ENCODE data around the gene FAM78B.

The FAM78B gene

DNA sequence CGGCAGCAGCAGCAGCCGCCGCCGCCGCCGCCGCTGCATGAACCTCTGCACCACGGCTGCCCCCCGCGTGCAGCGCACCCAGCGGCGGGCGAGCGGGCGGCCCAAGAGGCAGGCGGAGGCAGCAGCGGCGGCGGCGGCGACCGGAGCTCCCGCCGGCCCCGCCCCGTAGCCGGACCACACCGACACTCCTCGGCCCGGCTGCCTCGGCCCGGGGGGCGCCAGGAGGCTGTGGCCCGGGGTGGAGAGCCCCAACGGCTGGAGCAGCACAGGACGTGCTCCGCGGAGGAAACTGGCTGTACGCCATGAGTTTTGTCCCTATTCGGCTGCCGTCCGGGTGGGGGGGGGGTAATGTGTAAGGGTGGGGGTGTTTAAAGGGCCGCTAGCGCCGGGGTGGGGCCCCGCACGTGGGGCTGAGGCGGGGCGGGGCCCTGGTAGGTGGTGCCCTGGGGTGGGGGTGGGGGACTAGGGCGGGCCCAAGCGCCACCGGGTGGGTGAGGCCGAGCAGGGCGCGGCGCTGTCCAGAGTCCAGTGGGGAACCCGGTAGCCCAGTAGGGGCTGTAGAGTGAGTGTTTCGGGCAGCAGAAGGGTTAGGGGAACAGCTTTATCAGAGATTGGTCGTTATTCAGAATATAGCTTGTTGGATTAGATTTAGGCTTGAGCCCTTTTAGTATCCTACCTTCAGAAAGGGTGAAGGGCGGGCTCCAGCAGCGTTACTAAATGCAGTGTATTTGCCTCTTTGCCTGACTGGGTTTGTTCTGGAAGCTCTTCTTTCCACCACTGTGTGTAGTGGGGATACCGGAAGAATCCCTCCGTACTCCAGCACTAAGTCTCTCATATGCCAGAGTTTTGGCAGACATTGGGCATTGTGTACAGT is at the start of gene FAM78B:
Gene FAM78B (minus strand): TSS at position 304 of the 874 bp plus-strand sequence. CDS start 753 bp downstream, outside the sequence.
- Mint-ChIP-seq H3K4me1 (peaks cover 16% of the 10 kb centered on the region), H3K27ac (no peak within 1 kb of the TSS), H3K36me3 (no peaks in the 10 kb centered on the region), H3K4me3 (peak within 1 kb of the TSS; percentile 72), H3K9me3 (no peaks in the 10 kb centered on the region), H3K27me3 (peaks cover 36% of the 10 kb centered on the region)

GRCh38 chr1:166202546-166202945 is 35.7 kb upstream of the FAM78B start:
- H3K27ac Mint-ChIP-seq: no peak overlapping the region
- peaks cover 2% of the 10 kb centered on the region for H3K27me3 Mint-ChIP-seq
- H3K36me3 Mint-ChIP-seq: no peaks in the 10 kb centered on the region
- H3K9me3 Mint-ChIP-seq: peaks cover 5% of the 10 kb centered on the region
- H3K4me1 Mint-ChIP-seq: no peaks in the 10 kb centered on the region
- no peak overlapping the region for H3K4me3 Mint-ChIP-seq

DNA sequence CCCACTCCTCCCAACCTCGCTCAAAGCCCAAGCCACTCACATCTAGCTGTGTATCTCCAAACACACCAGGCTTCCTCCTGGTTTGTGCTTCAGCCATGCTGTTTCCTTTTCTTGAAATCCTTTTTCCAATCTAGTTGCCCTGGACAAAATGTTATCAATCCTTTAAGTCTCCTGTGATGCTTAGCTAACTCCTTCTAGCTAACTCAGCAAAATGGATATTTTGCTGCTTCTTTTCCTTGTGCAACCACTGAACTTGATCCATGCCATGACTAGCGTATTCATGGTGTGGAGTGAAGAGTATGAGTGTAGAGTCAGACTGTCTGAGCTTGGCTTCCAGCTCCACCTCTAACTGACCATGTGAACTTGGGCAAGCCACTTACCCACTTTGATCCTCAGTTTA is 33.9 kb upstream of the FAM78B start:
- peaks cover 2% of the 10 kb centered on the region for H3K27me3 Mint-ChIP-seq
- peaks cover 5% of the 10 kb centered on the region for H3K9me3 Mint-ChIP-seq
- H3K36me3 Mint-ChIP-seq: no peaks in the 10 kb centered on the region
- no peak overlapping the region for H3K4me3 Mint-ChIP-seq
- H3K27ac Mint-ChIP-seq: no peak overlapping the region
- H3K4me1 Mint-ChIP-seq: no peaks in the 10 kb centered on the region

DNA sequence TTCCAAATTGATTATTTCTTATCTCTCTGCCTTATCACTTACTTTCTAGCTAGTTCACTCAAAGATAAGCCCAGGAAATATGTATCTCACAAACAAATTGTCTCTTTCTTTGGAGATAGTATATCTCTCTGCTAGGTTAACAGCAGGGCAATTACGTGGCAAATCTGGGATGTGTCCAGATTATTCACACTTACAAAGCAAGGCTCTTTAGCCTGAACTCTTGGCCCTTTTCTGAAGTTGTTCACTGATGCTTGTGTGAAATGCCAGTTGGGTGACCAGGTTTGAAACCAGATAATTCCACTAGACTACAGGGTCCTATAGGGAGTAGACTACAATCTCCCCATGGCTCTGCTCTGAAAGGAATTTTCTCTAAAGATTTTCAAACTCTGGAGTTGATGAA is 30.8 kb upstream of the FAM78B start:
- H3K27me3 Mint-ChIP-seq: peaks cover 4% of the 10 kb centered on the region
- H3K36me3 Mint-ChIP-seq: no peaks in the 10 kb centered on the region
- no peaks in the 10 kb centered on the region for H3K4me1 Mint-ChIP-seq
- no peak overlapping the region for H3K27ac Mint-ChIP-seq
- H3K4me3 Mint-ChIP-seq: no peak overlapping the region
- peaks cover 5% of the 10 kb centered on the region for H3K9me3 Mint-ChIP-seq

DNA sequence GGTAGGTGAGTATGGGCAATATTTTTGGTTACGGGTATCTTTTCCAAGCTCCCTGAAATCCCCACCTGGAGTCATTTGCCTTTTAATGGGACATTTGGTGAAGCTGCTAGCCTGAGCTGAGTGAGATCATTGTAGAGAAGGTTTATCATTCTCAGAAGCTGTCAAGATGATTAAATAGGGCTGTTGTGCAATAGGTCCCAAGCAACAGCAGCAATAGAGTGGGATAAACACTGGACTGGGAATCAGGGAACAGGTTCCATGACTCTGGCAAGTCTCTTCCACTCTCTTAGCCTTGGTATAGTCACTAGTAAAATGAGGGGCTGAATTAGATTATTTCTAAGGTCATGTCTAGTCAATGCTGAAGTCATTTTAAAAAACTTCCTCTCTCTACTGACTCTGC is 30.3 kb upstream of the FAM78B start:
- Mint-ChIP-seq H3K4me3 (no peak overlapping the region), H3K27me3 (peaks cover 5% of the 10 kb centered on the region), H3K4me1 (no peaks in the 10 kb centered on the region), H3K27ac (no peak overlapping the region), H3K36me3 (no peaks in the 10 kb centered on the region), H3K9me3 (peaks cover 5% of the 10 kb centered on the region)

GRCh38 chr1:166193057-166193698 is 26.4 kb upstream of the FAM78B start:
- Mint-ChIP-seq H3K4me1 (no peaks in the 10 kb centered on the region), H3K27me3 (peaks cover 5% of the 10 kb centered on the region), H3K36me3 (no peaks in the 10 kb centered on the region), H3K4me3 (no peak overlapping the region), H3K27ac (no peak overlapping the region), H3K9me3 (no peaks in the 10 kb centered on the region)

- H3K4me3 Mint-ChIP-seq: no peak overlapping the region
- no peaks in the 10 kb centered on the region for H3K4me1 Mint-ChIP-seq
- H3K27me3 Mint-ChIP-seq: peaks cover 5% of the 10 kb centered on the region
- H3K9me3 Mint-ChIP-seq: no peaks in the 10 kb centered on the region
- H3K36me3 Mint-ChIP-seq: no peaks in the 10 kb centered on the region
- no peak overlapping the region for H3K27ac Mint-ChIP-seq
These were observed 23.6 kb upstream of the FAM78B start for GRCh38 chr1:166190400-166190799.

GRCh38 chr1:166189126-166189525 is 22.3 kb upstream of the FAM78B start:
- Mint-ChIP-seq H3K27me3 (peaks cover 10% of the 10 kb centered on the region), H3K4me3 (no peak overlapping the region)

DNA sequence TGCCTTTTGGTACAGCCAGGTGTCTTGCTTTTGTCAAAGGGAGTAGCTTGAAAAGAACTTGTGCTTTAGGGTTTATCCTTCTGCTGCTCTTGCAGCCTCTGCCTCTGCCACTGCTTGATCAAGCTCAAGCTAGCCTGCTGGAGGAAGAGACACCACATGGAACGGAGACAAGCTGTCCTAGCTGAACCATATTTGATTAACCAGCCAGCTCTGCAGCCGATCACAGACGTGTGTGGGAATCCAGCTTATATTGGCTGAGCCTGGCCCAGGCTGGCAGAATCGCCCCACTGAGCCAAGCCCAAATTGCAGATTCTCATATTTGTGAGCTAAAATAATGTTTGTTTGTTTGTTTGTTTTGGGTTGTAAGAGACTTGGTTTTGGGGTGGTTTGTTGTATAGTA is 18.7 kb upstream of the FAM78B start:
- Mint-ChIP-seq H3K4me3 (no peak overlapping the region), H3K27me3 (peaks cover 5% of the 10 kb centered on the region), H3K9me3 (no peaks in the 10 kb centered on the region), H3K36me3 (no peaks in the 10 kb centered on the region), H3K27ac (no peak overlapping the region), H3K4me1 (no peaks in the 10 kb centered on the region)

More at GRCh38 chr1:166189126-166189525, 22.3 kb upstream of the FAM78B start:
- Mint-ChIP-seq H3K4me1 (no peaks in the 10 kb centered on the region), H3K27ac (no peak overlapping the region), H3K36me3 (no peaks in the 10 kb centered on the region), H3K9me3 (no peaks in the 10 kb centered on the region)

- no peak overlapping the region for H3K4me3 Mint-ChIP-seq
- no peaks in the 10 kb centered on the region for H3K9me3 Mint-ChIP-seq
- H3K27me3 Mint-ChIP-seq: peaks cover 5% of the 10 kb centered on the region
- H3K27ac Mint-ChIP-seq: no peak overlapping the region
- H3K4me1 Mint-ChIP-seq: no peaks in the 10 kb centered on the region
- H3K36me3 Mint-ChIP-seq: no peaks in the 10 kb centered on the region
These were observed 18.1 kb upstream of the FAM78B start for GRCh38 chr1:166184897-166185296.

DNA sequence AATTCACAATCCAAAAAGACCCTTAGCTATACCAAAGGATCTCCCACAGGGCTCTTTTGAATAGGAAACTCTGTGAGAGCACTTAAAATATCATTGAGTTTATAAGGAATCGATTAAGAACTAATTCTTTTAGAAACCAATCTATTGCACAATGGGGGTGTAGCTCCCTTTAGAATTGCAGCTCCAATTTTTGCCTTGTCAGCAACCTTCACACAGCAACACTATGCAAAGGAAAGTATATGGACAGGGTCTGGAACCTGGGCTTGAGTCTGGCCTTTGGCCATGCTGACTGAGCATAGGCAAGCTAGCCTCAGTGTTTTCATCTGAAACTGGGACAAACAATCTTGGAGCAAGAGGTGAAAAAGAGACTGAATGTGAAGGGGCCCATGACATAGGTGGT is 17.2 kb upstream of the FAM78B start:
- Mint-ChIP-seq H3K9me3 (no peaks in the 10 kb centered on the region), H3K36me3 (no peaks in the 10 kb centered on the region), H3K27ac (no peak overlapping the region), H3K4me1 (no peaks in the 10 kb centered on the region), H3K27me3 (peaks cover 5% of the 10 kb centered on the region), H3K4me3 (no peak overlapping the region)

GRCh38 chr1:166182281-166182680 is 15.5 kb upstream of the FAM78B start:
- H3K36me3 Mint-ChIP-seq: no peaks in the 10 kb centered on the region
- no peak overlapping the region for H3K4me3 Mint-ChIP-seq
- H3K27me3 Mint-ChIP-seq: peaks cover 7% of the 10 kb centered on the region
- H3K4me1 Mint-ChIP-seq: no peaks in the 10 kb centered on the region
- H3K9me3 Mint-ChIP-seq: no peaks in the 10 kb centered on the region
- H3K27ac Mint-ChIP-seq: no peak overlapping the region

GRCh38 chr1:166176416-166176815 is 9.6 kb upstream of the FAM78B start:
- Mint-ChIP-seq H3K4me3 (no peak overlapping the region), H3K27me3 (peaks cover 8% of the 10 kb centered on the region), H3K27ac (no peak overlapping the region)

GRCh38 chr1:166175032-166175431 is 8.2 kb upstream of the FAM78B start:
- no peak overlapping the region for H3K27ac Mint-ChIP-seq
- peaks cover 6% of the 10 kb centered on the region for H3K4me1 Mint-ChIP-seq
- H3K4me3 Mint-ChIP-seq: no peak overlapping the region
- H3K27me3 Mint-ChIP-seq: peaks cover 13% of the 10 kb centered on the region
- H3K9me3 Mint-ChIP-seq: no peaks in the 10 kb centered on the region
- H3K36me3 Mint-ChIP-seq: no peaks in the 10 kb centered on the region

More at GRCh38 chr1:166176416-166176815, 9.6 kb upstream of the FAM78B start:
- no peaks in the 10 kb centered on the region for H3K4me1 Mint-ChIP-seq
- H3K36me3 Mint-ChIP-seq: no peaks in the 10 kb centered on the region
- no peaks in the 10 kb centered on the region for H3K9me3 Mint-ChIP-seq

- H3K27ac Mint-ChIP-seq: no peak overlapping the region
- peaks cover 15% of the 10 kb centered on the region for H3K27me3 Mint-ChIP-seq
- H3K36me3 Mint-ChIP-seq: no peaks in the 10 kb centered on the region
- H3K9me3 Mint-ChIP-seq: no peaks in the 10 kb centered on the region
- no peak overlapping the region for H3K4me3 Mint-ChIP-seq
- peaks cover 6% of the 10 kb centered on the region for H3K4me1 Mint-ChIP-seq
These were observed 7.3 kb upstream of the FAM78B start for GRCh38 chr1:166174108-166174507.

DNA sequence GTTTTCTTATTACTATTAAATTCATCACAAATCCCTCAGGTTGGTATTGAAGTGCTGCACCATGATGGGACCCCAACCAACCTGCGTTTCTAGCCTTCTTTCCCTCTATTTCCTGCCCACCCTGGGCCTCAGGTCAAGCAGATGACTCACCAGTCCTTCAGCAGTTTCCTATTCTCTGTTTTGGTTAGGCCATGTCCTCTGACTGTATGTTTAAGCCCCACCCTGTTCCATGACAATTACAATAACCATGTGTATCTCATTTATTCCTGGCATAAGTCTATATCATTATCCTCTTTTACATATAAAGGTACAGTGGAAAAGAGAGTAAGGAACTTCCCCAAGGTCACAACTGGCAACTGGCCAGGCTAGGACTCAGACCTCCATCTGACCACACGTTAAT is 5.3 kb upstream of the FAM78B start:
- Mint-ChIP-seq H3K9me3 (no peaks in the 10 kb centered on the region), H3K4me1 (peaks cover 6% of the 10 kb centered on the region), H3K27me3 (peaks cover 27% of the 10 kb centered on the region), H3K27ac (no peak overlapping the region), H3K4me3 (no peak overlapping the region), H3K36me3 (no peaks in the 10 kb centered on the region)
